Transverse colon (tissue), 4 donors: ENCODE data around the gene C11orf65.

ENCODE experiments used
- CTCF ChIP-seq, 5 experiments: fragments of 200-600 bp in 3 of 5; fragments of 450-650 bp in 2 of 5; sonication (generic) in 3 of 5; IDR thresholded peaks; 1 replicate in 2 of 5; 2 replicates in 3 of 5; pipeline ENCODE4 v1.5.1; 2016 to 2017; ENCODE audit warnings: antibody characterized with exemption in 5 of 5, inconsistent platforms in 3 of 5, mild to moderate bottlenecking in 2 of 5, moderate library complexity in 1 of 5
- EP300 ChIP-seq: sonication (generic); formaldehyde crosslinking; IDR thresholded peaks from one replicate; pipeline ENCODE4 v1.6.1; 2017; ENCODE audit warnings: antibody characterized with exemption, low read depth
- POLR2A ChIP-seq: fragments of 450-650 bp; IDR thresholded peaks from one replicate; pipeline ENCODE4 v1.6.1; 2016; ENCODE audit warnings: antibody characterized with exemption, mild to moderate bottlenecking, moderate library complexity
- POLR2AphosphoS5 ChIP-seq, 3 donors: sonication (generic); formaldehyde crosslinking; IDR thresholded peaks; one replicate each; pipeline ENCODE4 v1.6.1; 2016; ENCODE audit warnings: antibody characterized with exemption in 3 of 3

- TF ChIP-seq POLR2A (no peak), CTCF (IDR thresholded peaks at IDR 0.05) (no peak), EP300 (no peak), POLR2AphosphoS5 (IDR thresholded peaks at IDR 0.05) (no peak)
These were observed 29.4 kb upstream of the C11orf65 start for GRCh38 chr11:108496643-108497256.
